Hair follicular keratinocyte (primary cell): Measurements from ENCODE around the gene SLC9C2. TPM values are rescaled to one million over a fixed set of nuclear protein-coding genes. Genes with fewer than 3 reads are reported as not detected.

Experiments used
- total RNA-seq: library from RNA; depleted of rRNA; stranded (reverse); fragments of >200 nt; gene quantifications from 2 replicates; pipeline ENCODE4 v1.2.3, GENCODE V29; 2015

The SLC9C2 gene, protein sequence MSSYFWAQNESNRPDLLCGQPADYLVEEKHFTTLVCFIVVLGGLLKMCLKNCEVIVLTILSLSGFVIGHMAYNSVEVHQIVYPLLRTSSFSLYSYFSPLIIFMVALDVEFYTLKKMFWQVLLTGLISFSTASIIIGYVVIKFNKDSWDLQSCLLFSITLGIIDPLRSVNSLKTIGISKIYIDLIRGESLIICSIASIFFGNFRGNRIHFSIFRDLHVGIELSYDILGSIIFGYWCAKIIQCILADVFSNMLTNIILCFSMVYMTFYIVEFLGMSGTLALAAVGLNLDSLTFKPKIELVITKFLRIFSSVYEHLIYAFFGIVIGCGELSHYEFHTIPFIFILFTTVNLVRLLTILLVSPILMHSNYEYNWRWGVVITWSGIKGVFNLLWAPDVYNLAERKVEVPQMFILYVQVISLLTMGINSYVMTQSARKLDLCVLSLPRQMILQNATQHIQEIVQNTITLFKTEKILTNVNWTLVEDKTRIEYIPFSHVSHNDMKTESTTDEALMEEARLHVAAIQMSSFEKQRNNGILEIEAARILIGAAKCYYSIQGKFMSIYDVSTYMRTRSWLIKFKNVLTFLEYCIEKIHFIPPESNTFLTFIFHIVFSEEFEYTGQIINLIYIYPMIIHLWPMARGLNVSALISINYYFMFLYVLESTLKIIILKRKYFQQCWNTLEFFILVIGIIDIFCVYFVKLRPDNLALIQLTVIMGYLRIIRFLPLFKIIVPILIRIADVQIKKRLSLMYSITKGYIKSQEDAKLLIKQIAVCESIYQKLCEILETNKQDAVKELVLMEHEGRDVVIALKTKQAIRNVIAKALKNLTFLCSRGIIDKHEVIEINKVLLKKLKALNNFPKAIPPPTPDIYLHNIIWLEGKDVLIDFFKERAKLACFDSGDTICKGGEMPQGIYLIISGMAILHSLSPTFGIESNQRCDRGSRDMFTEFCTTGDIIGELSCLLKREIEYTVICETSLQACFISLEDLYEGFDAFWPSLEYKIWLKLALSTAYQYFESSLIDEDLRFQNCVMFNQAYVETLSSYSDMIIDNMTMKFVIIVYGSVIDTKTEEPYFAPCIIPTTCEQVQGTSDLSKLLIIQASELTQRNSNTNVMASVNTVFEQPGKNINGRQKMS
- total RNA-seq, result not detected in 2 replicates

DNA sequence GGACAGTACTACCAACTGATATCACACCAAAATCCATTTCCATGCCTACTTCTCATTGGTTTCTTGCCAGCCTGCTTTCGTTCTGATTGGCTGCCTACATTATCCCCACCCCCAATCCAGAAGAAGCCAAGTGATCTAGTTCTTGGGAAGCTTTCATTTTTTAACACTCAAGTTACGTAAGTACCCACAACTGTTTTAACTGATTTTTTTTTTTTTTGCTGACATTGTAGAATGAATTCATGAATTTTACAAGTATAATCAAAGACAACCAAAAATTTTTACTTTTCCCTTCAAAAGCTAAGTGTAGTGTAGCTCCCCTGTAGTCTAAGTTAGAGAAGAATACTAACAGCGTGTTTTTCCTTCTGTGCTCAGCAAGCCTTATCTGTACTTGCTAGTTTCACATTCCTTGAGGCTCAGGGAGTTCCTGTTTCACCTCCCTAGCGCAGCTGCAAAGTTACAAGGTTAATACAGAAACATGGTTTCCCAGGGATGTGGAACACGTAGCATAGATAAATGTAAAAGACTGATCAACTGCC, at the start of gene SLC9C2:
TSS of gene SLC9C2 (minus strand) at position 17 of the 536 bp plus-strand sequence. CDS start 1,296 bp downstream, outside the sequence.

DNA sequence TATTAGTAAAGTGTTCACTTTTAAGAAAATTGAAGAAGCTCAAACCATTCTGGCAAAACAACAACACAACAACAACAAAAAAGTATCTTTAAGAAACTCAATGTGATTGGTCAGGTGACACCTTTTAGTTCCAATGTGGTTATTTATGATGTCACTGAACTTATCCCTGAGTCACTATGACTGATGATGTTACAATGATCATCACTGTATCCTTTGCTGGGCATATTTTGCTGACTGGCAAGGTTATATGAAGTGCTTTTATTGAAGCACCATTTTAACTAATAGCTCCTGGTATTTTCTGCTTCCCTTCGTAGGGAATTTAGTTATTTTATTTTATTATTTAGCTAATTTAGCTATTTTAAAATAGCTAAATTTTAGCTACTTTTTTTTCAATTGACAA, 32.2 kb upstream of the SLC9C2 start, which contains the start of gene TEX50:
TSS of gene TEX50 (plus strand) at position 223 of the 400 bp plus-strand sequence. CDS start 184 bp downstream, outside the sequence.

DNA sequence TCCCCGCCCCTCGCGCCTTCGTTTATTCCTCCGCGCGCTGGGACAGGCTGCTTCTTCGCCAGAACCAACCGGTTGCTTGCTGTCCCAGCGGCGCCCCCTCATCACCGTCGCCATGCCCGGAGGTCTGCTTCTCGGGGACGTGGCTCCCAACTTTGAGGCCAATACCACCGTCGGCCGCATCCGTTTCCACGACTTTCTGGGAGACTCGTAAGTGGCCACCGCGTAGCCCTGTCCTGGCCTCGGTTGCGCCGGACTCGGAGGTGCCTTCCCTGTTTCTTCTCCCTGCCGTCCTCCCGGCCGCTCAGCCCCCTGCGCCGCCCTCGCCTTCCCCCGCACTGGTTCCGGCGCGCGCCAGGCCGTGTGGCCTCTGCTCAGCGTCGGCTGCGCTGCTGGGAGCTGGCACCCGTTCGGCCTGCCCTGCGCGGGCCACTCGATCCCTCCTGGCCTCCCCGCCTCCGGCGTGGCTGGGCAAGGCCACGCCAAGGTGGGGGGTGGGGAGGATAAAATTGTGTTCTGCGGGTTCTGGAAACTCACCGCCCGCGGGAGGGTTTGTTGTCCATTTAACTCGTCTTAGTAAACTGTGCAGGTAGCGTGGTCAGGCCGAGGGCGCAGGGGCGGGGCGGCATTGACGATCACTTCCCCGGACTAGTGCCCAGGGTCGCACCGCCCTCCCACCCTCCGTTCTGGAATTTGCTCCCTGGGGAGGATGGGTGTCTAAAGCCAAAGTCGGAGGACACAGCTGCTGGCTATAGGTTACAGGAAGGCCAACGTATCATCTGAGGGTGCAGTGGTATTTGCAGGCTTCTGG, 125.4 kb downstream of the SLC9C2 start, which contains the start of gene PRDX6:
TSS of gene PRDX6 (plus strand) at position 50 of the 808 bp plus-strand sequence. CDS start at position 113, 63 bp downstream.

Other genes starting within 250 kb of the SLC9C2 start
- gene PRDX6, start 125.7 kb downstream of the SLC9C2 start, total RNA-seq, result 201 and 244 TPM in 2 replicates
- not detected in 2 replicates for gene TEX50, start 32.3 kb upstream of the SLC9C2 start, total RNA-seq
- gene ANKRD45, start 66.8 kb upstream of the SLC9C2 start, total RNA-seq, result not detected in 2 replicates
- 18.4 and 20.9 TPM in 2 replicates for gene KLHL20, start 111.9 kb upstream of the SLC9C2 start, total RNA-seq
- 23.5 and 23.9 TPM in 2 replicates for gene DARS2, start 221.6 kb upstream of the SLC9C2 start, total RNA-seq
- gene CENPL, start 221.8 kb upstream of the SLC9C2 start, total RNA-seq, result 10.9 and 14.5 TPM in 2 replicates